Mucosa of descending colon (tissue), 3 donors: ENCODE results near the gene TPD52L1. TPM values are rescaled to one million over a fixed set of nuclear protein-coding genes. Genes with fewer than 3 reads are reported as not detected.

Experiments used
- ATAC-seq: fragments of 200-7000 bp; cut with Tn5 transposase; one replicate; pipeline ENCODE4 v1.9.1; 2020; ENCODE audit warnings: mild to moderate bottlenecking, moderate library complexity
- DNase-seq, 3 donors: peaks; one replicate each; pipeline ENCODE4 v3.0.0-alpha.2; 2020
- H3K36me3 ChIP-seq: fragments of 200-600 bp; one replicate; pipeline ENCODE4 v1.8.0; 2021; ENCODE audit warnings: low read depth, mild to moderate bottlenecking
- H3K4me1 ChIP-seq: fragments of 200-600 bp; one replicate; pipeline ENCODE4 v1.8.0; 2021; ENCODE audit warnings: low read depth, mild to moderate bottlenecking
- H3K4me3 ChIP-seq: fragments of 200-600 bp; one replicate; pipeline ENCODE4 v1.8.0; 2021; ENCODE audit warnings: mild to moderate bottlenecking
- H3K9me3 ChIP-seq: fragments of 200-600 bp; one replicate; pipeline ENCODE4 v1.8.0; 2021; ENCODE audit warnings: mild to moderate bottlenecking
- CTCF ChIP-seq: fragments of 200-600 bp; IDR thresholded peaks from one replicate; pipeline ENCODE4 v1.8.0; 2022; ENCODE audit warnings: antibody characterized with exemption, mild to moderate bottlenecking
- intact Hi-C, 2 donors: fragments of 100-400 bp; cut with DNase I in 1 of 2; cut with micrococcal nuclease in 1 of 2; formaldehyde crosslinking; loops; one replicate each; pipeline versions ENCODE4 v1.11.0 to v1.11.1; 2022; cut with DNase I, micrococcal nuclease
- total RNA-seq, 3 donors: library from RNA; stranded (reverse); fragmentation: NEBNext Ultra II Directional in 2 of 3; extraction: Animal tissue kit (Norgen Biotek cat#: 25700) in 2 of 3; gene quantifications; one replicate each; pipeline versions ENCODE4 v1.2.1 to v1.2.4, GENCODE V29; 2021 to 2023
- donor health status: DM: no; HTN: no; CAD: no; lungs with moderate emphysema.
- donor health status: DM: no; HTN: no; CAD: no.
- donor health status: DM: no; HTN: yes; CAD: no.

The TPD52L1 gene
- total RNA-seq, 3 donors from 2014 or later, result 12.1 to 23.9 (median 22.0) TPM

- H3K4me3 ChIP-seq, result peak within 1 kb of the TSS; percentile 60
- H3K9me3 ChIP-seq, result no peaks in the 10 kb centered on the region
- no peaks in the 10 kb centered on the region for H3K36me3 ChIP-seq
- DNase-seq (peak; percentile 68 to 84 (median 80)), ATAC-seq (peak; percentile 93)
- no peak for TF ChIP-seq CTCF
- intact Hi-C loops, result loop anchor here in 1 of 2 donors (10.0 kb wide), 1 partner anchor 683 kb away; the partner anchor contains the start of gene TRMT11
- H3K4me1 ChIP-seq, result peaks cover 6% of the 10 kb centered on the region
Observed at GRCh38 chr6:125301435-125302391, 148.1 kb downstream of the TPD52L1 start, which contains the start of gene HDDC2. Gene HDDC2, minus strand, starts transcription at chr6:125301967. Its CDS starts 35 bp downstream, at chr6:125301932.

GRCh38 chr6:125302840-125303511 is 149.4 kb downstream of the TPD52L1 start:
- DNase-seq (no peak), ATAC-seq (no peak)
- no peak overlapping the region for H3K4me3 ChIP-seq
- no peak for TF ChIP-seq CTCF
- peaks cover 10% of the 10 kb centered on the region for H3K4me1 ChIP-seq
- H3K36me3 ChIP-seq, result no peaks in the 10 kb centered on the region
- no peaks in the 10 kb centered on the region for H3K9me3 ChIP-seq
- intact Hi-C loops, result loop anchor here in 1 of 2 donors (10.0 kb wide), 1 partner anchor 682 kb away; the partner anchor contains the start of gene TRMT11

DNA sequence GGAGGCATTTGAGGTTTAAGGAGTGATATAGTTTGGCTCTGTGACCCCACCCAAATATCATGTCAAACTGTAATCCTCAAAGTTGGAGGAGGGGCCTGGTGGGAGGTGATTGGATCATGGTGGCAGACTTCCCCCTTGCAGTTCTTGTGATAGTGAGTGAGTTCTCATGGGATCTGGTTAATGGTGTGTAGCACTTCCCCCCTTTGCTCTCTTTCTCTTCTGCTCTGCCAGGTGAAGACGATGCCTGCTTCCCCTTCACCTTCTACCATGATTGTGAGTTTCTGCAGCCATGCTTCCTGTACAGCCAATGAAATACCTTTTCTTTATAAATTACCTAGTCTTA is 149.9 kb downstream of the TPD52L1 start:
- DNase-seq, result no peak
- TF ChIP-seq CTCF, result no peak
- H3K4me1 ChIP-seq, result peaks cover 11% of the 10 kb centered on the region
- ATAC-seq, result no peak
- intact Hi-C loops, result loop anchor here in 1 of 2 donors (10.0 kb wide), 1 partner anchor 681 kb away; the partner anchor contains the start of gene TRMT11
- no peak overlapping the region for H3K4me3 ChIP-seq
- H3K36me3 ChIP-seq, result no peaks in the 10 kb centered on the region
- no peaks in the 10 kb centered on the region for H3K9me3 ChIP-seq

- TF ChIP-seq CTCF, result no peak
- H3K9me3 ChIP-seq, result no peaks in the 10 kb centered on the region
- no peak overlapping the region for H3K4me3 ChIP-seq
- DNase-seq, result no peak
- no peak for ATAC-seq
- no peaks in the 10 kb centered on the region for H3K36me3 ChIP-seq
- peaks cover 11% of the 10 kb centered on the region for H3K4me1 ChIP-seq
- intact Hi-C loops, result loop anchor here in 1 of 2 donors (10.0 kb wide), 1 partner anchor 680 kb away; the partner anchor contains the start of gene TRMT11
Observed at GRCh38 chr6:125304970-125305660, 151.5 kb downstream of the TPD52L1 start.

DNA sequence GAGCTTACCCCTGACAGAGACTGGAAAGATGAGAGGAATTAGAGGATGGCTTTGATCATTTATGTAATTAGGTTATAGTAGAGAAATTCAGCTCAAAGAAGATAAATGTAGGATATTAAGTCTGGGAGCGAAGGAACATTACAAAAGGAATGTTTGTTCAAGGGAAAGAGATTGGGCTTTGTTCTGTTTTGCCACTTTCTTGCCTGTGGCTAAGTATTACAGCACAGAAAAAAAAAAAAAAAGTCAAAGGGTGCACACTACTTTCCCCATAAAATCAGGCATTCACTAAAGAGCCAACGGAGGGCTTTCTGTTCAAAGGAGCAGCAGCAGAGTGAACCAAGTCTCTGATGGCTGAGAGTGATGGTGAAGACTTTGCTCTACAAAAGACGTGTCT is 153.2 kb downstream of the TPD52L1 start:
- H3K4me3 ChIP-seq, result no peak overlapping the region
- H3K4me1 ChIP-seq, result peaks cover 5% of the 10 kb centered on the region
- H3K9me3 ChIP-seq, result no peaks in the 10 kb centered on the region
- no peak for TF ChIP-seq CTCF
- DNase-seq (no peak), ATAC-seq (no peak)
- intact Hi-C loops, result loop anchor here in 1 of 2 donors (10.0 kb wide), 1 partner anchor 678 kb away; the partner anchor contains the start of gene TRMT11
- H3K36me3 ChIP-seq, result no peaks in the 10 kb centered on the region
